ENCODE results near the gene BCAS3. TPM values are rescaled to one million over a fixed set of nuclear protein-coding genes. Genes with fewer than 3 reads are reported as not detected.

The BCAS3 gene
- total RNA-seq, 1 donor from 2014 or later, result 29.6 TPM

GRCh38 chr17:61412143-61412859 is 734.6 kb downstream of the BCAS3 start:
- DNase-seq (peak; percentile 87), ATAC-seq (peak; percentile 84 to 89)
- intact Hi-C loops (cut with DNase I), result no loop called here
- Histone ChIP-seq H3K36me3 (peaks cover 12% of the 10 kb centered on the region), H3K27ac (peak overlapping the region; percentile 89), H3K9me3 (no peaks in the 10 kb centered on the region), H3K4me1 (peaks cover 50% of the 10 kb centered on the region), H3K4me3 (peak overlapping the region; percentile 67), H3K27me3 (ENCODE audit: low read depth) (peaks cover 35% of the 10 kb centered on the region)
- TF ChIP-seq, protein P1, sequence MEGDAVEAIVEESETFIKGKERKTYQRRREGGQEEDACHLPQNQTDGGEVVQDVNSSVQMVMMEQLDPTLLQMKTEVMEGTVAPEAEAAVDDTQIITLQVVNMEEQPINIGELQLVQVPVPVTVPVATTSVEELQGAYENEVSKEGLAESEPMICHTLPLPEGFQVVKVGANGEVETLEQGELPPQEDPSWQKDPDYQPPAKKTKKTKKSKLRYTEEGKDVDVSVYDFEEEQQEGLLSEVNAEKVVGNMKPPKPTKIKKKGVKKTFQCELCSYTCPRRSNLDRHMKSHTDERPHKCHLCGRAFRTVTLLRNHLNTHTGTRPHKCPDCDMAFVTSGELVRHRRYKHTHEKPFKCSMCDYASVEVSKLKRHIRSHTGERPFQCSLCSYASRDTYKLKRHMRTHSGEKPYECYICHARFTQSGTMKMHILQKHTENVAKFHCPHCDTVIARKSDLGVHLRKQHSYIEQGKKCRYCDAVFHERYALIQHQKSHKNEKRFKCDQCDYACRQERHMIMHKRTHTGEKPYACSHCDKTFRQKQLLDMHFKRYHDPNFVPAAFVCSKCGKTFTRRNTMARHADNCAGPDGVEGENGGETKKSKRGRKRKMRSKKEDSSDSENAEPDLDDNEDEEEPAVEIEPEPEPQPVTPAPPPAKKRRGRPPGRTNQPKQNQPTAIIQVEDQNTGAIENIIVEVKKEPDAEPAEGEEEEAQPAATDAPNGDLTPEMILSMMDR (IDR thresholded peaks at IDR 0.05), result peak; percentile 100

DNA sequence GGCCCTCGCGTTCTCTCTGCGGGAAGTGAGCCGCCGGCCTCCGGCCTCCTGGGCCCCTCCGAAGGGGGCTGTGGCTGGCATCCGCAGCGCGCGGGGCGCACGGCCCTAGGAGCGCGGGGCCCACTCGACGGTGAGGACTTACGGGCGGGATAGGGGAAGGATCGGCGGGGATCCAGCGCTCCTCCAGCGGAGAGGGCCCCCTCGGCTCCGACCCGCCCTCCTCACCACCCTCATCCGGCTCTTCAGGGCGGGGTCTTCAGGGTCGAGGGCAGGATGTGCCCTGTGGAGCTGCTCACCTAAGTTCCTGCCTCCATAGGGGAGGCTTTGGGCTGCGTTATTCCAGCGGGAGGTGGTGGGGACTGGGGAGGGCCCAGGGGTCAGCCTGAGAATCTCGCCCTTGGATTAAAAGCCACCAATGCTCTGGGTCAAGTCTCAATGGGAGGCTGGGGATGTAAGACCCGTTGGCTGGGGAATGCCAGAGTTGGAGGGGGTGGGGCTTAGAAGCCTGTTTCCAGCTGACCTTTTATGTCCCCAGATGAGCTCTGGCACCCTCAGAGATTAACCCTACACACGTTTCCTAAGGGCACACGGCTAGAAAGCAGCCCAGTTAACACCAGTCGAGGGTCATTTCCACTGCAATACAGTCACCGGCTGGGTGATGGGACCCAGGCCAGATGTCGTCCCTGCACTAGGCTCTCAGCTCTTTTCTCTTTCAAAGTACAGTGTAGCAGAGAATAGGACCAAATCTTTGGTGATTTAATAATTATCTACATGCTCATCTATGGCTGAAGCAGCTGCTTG is 735.4 kb downstream of the BCAS3 start:
- DNase-seq, result no peak
- peaks cover 48% of the 10 kb centered on the region for H3K4me1 ChIP-seq
- H3K36me3 ChIP-seq, result peaks cover 5% of the 10 kb centered on the region
- peak overlapping the region; percentile 89 for H3K27ac ChIP-seq
- intact Hi-C loops (cut with DNase I), result no loop called here
- H3K4me3 ChIP-seq, result peak overlapping the region; percentile 67
- TF ChIP-seq, protein P1 (IDR thresholded peaks at IDR 0.05), result no peak
- ATAC-seq, result peak in 1 of 2 donors; percentile 0
- no peaks in the 10 kb centered on the region for H3K9me3 ChIP-seq
- peaks cover 29% of the 10 kb centered on the region for H3K27me3 ChIP-seq (ENCODE audit: low read depth)

GRCh38 chr17:61413661-61414126 is 736.0 kb downstream of the BCAS3 start:
- DNase-seq (no peak), ATAC-seq (no peak)
- Histone ChIP-seq H3K4me1 (peaks cover 41% of the 10 kb centered on the region), H3K27ac (peak overlapping the region; percentile 89), H3K4me3 (peak overlapping the region; percentile 67), H3K27me3 (ENCODE audit: low read depth) (peaks cover 22% of the 10 kb centered on the region), H3K9me3 (no peaks in the 10 kb centered on the region), H3K36me3 (no peaks in the 10 kb centered on the region)
- TF ChIP-seq, protein P1 (IDR thresholded peaks at IDR 0.05), result no peak
- intact Hi-C loops (cut with DNase I), result no loop called here

GRCh38 chr17:61414141-61414935 is 736.7 kb downstream of the BCAS3 start:
- ATAC-seq (no peak), DNase-seq (peak; percentile 67)
- Histone ChIP-seq H3K27me3 (ENCODE audit: low read depth) (peaks cover 16% of the 10 kb centered on the region), H3K27ac (peak overlapping the region; percentile 89), H3K4me3 (peak overlapping the region; percentile 67), H3K36me3 (no peaks in the 10 kb centered on the region), H3K9me3 (no peaks in the 10 kb centered on the region), H3K4me1 (peaks cover 35% of the 10 kb centered on the region)
- intact Hi-C loops (cut with DNase I), result no loop called here
- TF ChIP-seq, protein P1 (IDR thresholded peaks at IDR 0.05), result no peak

DNA sequence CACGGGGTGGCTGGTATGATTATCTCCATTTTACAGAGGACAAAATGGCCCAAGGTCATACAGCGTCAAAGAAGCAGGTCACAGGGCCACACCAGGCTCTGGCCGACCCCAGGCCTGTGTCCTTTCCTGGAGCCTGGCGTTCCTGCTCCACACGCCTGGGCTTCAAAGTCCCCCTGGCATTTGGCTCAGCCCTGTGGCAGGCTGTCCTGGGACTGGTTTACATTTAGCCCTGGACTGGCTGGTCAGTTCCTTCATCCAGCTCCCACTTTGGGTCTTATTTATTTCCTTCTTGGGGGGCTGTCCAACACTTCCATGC is 737.2 kb downstream of the BCAS3 start:
- ATAC-seq, result no peak
- H3K27ac ChIP-seq, result peak overlapping the region; percentile 89
- no peaks in the 10 kb centered on the region for H3K9me3 ChIP-seq
- H3K27me3 ChIP-seq (ENCODE audit: low read depth), result peaks cover 13% of the 10 kb centered on the region
- DNase-seq, result no peak
- TF ChIP-seq, protein P1 (IDR thresholded peaks at IDR 0.05), result no peak
- no peaks in the 10 kb centered on the region for H3K36me3 ChIP-seq
- intact Hi-C loops (cut with DNase I), result no loop called here
- H3K4me3 ChIP-seq, result no peak overlapping the region
- peaks cover 32% of the 10 kb centered on the region for H3K4me1 ChIP-seq
